ENCODE measurements around the gene ATXN7L2.

ATXN7L2 gene

GRCh38 chr1:109522026-109522425 is 38.3 kb downstream of the ATXN7L2 start:
- no peak for DNase-seq (ENCODE audit: low read depth in 2 of 2)
- TF ChIP-seq, protein P1, sequence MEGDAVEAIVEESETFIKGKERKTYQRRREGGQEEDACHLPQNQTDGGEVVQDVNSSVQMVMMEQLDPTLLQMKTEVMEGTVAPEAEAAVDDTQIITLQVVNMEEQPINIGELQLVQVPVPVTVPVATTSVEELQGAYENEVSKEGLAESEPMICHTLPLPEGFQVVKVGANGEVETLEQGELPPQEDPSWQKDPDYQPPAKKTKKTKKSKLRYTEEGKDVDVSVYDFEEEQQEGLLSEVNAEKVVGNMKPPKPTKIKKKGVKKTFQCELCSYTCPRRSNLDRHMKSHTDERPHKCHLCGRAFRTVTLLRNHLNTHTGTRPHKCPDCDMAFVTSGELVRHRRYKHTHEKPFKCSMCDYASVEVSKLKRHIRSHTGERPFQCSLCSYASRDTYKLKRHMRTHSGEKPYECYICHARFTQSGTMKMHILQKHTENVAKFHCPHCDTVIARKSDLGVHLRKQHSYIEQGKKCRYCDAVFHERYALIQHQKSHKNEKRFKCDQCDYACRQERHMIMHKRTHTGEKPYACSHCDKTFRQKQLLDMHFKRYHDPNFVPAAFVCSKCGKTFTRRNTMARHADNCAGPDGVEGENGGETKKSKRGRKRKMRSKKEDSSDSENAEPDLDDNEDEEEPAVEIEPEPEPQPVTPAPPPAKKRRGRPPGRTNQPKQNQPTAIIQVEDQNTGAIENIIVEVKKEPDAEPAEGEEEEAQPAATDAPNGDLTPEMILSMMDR (IDR thresholded peaks at IDR 0.05; ENCODE audit: low read depth, low read length) = no peak
- no peak overlapping the region for H3K4me3 ChIP-seq (replicated peaks in 1 of 2; ENCODE audit: low read depth in 2 of 2, low read length in 2 of 2)

- TF ChIP-seq, protein P1 (IDR thresholded peaks at IDR 0.05; ENCODE audit: low read depth, low read length) = no peak
- no peak overlapping the region for H3K4me3 ChIP-seq (replicated peaks in 1 of 2; ENCODE audit: low read depth in 2 of 2, low read length in 2 of 2)
Measured at GRCh38 chr1:109523706-109524105, 40.0 kb downstream of the ATXN7L2 start.

DNA sequence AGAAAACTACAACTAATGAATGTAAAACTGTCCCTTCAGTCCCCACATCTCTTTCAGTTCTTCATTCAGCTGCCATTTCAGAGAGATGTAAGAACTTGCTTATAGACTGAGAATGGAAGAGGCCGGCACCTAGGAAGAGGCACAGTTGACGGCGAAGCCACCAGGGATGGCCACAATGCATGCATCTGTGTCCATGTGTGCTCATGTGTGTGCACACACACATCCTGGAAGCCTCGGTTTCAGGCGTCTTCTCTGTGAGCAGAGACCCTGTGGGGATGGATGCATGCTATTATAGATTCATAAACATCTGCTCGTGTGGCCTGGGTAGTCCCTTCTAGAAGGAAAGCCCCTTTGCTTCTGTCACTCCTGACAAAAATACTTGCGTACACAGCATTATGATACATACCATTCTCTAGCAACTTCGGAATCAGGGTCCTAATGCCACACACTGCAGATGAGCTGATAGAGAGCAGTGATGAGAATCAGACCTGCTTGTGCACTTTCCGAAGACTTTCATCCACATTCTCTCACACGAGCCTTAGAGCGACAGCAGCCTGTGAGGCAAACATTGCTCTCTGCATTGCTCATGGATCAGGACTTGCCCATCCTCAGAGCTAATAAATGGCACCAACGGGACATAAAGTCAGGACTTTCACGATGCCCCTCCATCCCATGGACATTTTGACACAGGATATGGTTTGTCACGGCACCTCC is 43.5 kb downstream of the ATXN7L2 start:
- H3K4me3 ChIP-seq (replicated peaks in 1 of 2; ENCODE audit: low read depth in 2 of 2, low read length in 2 of 2) = no peak overlapping the region
- TF ChIP-seq, protein P1 (IDR thresholded peaks at IDR 0.05; ENCODE audit: low read depth, low read length) = no peak

More at GRCh38 chr1:109523706-109524105, 40.0 kb downstream of the ATXN7L2 start:
- no peak for DNase-seq (ENCODE audit: low read depth in 2 of 2)

DNA sequence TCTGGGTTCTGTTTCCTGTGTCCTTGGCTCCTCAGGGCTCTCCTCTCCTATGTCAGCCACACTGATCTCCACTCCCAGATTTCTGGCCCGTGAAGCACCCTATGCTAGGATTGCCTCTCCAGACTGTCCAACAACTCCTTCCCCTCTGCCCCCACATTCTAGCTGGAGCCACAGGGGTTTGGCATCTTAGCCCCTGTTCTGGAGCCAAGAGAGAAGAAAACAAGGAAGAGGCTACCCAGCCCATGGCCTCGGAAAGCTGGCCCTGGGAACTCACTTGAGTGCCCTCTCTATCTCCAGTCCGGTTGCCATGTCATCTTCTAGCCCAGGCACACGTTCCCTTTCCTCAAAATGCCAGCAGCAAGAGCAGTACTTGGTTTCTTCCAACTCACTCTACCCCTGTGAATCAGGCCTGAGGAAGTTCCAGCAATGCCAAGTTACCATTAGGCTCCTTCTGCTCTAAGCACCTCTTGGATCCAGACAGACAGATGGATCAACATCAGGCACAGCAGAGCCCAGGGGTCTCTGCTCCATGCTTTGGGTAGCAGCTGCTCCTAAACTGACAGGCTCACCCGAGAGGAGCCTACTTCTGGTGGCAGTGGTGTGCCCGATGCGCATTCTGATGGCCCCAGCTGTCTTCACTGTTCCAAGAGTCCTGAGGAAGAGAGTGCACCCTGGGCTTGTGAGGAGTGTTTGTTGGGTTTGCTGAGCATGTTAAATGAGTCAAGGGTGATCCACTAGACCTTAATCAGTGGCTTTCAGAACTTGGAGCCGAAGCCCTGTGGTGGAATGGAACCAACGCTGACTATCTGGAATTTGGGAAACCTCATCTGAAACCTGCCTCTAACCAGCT is 44.4 kb downstream of the ATXN7L2 start:
- no peak for DNase-seq (ENCODE audit: low read depth in 2 of 2)
- no peak overlapping the region for H3K4me3 ChIP-seq (replicated peaks in 1 of 2; ENCODE audit: low read depth in 2 of 2, low read length in 2 of 2)
- TF ChIP-seq, protein P1 (IDR thresholded peaks at IDR 0.05; ENCODE audit: low read depth, low read length) = no peak

More for the DNA sequence above, 43.5 kb downstream of the ATXN7L2 start:
- no peak for DNase-seq (ENCODE audit: low read depth in 2 of 2)

DNA sequence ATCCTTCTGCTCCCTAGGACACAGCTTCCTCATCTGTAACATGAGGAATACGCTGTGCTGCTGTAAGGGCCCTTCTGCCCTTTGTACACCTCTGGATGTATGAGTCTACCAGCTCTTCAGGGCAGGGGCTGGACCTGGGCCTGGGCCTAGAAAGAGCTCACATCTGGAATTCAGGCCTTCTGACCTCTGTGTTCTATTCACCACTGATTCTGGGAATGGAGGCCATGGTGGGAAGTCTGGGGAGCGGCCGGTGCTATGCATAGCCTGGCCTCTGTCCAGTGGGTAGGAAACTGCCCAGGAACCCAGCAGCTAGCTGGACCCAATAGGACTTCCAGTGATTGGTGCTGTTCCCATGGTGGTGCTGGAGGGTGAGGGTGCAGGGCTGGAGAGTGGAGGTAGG is 45.0 kb downstream of the ATXN7L2 start:
- TF ChIP-seq, protein P1 (IDR thresholded peaks at IDR 0.05; ENCODE audit: low read depth, low read length) = no peak
- DNase-seq (ENCODE audit: low read depth in 2 of 2) = no peak
- no peak overlapping the region for H3K4me3 ChIP-seq (replicated peaks in 1 of 2; ENCODE audit: low read depth in 2 of 2, low read length in 2 of 2)

GRCh38 chr1:109529881-109530456 is 46.3 kb downstream of the ATXN7L2 start:
- TF ChIP-seq, protein P1 (IDR thresholded peaks at IDR 0.05; ENCODE audit: low read depth, low read length) = no peak
- DNase-seq (ENCODE audit: low read depth in 2 of 2) = no peak
- no peak overlapping the region for H3K4me3 ChIP-seq (replicated peaks in 1 of 2; ENCODE audit: low read depth in 2 of 2, low read length in 2 of 2)
